Stimulated activated CD4-positive, alpha-beta T cell treated with anti-CD3 and anti-CD28 coated beads, Interleukin-12 subunit alpha, Interleukin-12 subunit beta, amount 100 ng/mL, for 24 hours (primary cell): ENCODE measurements around the gene CPTP.
A peak's percentile ranks its signal among the peaks of the same experiment; 100 is the strongest.
"Not testable (repeated sequence)": the region's sequence is repeated elsewhere in the genome, so short reads cannot be mapped to it uniquely, and the experiment has no call there.

ENCODE experiments used
- DNase-seq, 2 experiments: peaks; one replicate each; pipeline ENCODE4 v3.0.0-alpha.2; 2020; ENCODE audit warnings: low read depth in 2 of 2

CPTP gene

GRCh38 chr1:1361982-1362423 is 37.4 kb downstream of the CPTP start:
- DNase-seq = no peak

DNA sequence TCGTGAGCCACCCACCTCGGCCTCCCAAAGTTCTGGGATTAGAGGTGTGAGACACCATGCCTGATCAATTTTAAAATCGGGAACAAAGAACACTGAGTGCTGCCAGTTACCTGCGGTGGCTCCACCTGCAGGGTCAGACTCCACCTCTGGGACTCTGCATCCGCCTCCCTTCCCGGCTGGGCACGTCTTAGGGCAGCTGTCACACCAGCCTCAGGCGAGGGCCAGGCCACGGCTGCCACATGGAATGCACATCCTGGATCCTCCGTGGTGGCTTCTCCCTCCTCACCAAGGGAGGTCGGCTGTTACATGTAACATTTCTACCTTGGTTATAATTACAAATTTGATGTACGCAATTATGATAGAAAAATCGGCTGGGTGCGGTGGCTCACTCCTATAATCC is 39.7 kb downstream of the CPTP start:
- no peak for DNase-seq

DNA sequence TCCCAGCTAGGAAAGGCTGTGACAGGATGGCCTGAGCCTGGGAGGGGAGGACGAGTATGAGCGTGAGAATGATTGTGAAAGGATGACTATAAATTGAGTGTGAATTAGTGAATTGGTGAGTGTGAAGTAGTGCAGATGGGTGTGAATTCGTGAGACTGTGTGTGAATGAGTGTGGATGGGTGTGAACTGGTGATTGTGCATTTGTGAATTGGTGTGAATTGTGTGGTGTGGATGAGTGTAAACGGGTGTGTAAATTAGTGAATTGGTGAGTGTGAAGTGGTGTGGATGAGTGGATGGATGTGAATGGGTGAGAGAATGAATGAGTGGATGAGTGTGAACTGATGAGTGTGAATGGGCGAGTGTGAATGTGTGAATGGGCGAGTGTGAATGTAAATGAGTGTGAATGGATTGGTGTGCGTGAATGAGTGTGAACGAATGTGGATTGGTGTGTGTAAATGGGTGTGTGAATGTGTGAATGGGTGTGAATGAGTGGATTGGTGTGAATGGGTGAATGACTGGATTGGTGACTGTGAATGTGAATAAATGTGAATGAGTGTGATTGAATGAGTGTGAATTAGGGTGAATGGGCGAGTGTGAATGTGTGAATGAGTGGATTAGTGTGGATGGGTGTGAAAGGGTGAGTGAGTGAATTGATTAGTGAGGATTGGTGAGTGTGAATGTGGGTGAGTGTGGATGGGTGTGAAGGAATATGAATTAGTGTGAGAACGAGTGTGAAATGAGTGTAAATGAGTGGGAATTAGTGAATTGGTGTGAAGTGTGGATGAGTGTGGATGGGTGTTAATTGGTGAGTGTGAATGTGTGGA is 41.5 kb downstream of the CPTP start:
- DNase-seq = no peak

DNA sequence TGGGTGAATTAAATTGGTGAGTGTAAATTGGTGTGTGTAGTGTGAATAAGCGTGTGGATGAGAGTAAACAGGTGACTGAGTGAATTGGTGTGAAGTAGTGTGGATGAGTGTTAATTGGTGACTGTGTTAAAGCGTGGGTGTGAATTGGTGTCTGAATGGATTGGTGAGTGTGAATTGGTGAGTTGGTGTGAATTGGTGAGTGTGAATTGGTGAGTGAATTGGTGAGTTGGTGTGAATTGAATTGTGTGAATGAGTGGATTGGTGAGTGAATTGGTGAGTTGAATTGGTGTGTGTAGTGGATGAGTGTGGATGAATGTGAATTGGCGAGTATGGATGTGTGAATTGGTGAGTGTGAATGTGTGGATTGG is 42.1 kb downstream of the CPTP start:
- DNase-seq = no peak

DNA sequence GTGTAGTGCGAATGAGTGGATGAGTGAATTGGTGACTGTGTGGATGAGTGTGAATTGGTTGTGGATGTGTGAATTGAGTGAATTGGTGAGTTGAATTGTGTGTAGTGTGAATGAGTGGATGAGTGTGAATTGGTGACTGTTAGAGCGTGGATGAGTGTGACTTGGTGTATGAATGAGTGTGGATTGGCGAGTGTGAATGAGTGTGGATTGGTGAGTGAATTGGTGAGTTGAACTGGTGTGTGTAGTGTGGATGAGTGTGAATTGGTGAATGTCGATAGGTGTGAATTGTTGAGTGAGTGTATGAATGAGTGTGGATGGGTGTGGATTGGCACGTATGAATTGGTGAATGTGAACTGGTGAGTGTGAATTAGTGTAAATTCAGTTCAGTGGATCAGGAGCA is 42.7 kb downstream of the CPTP start:
- no peak for DNase-seq

GRCh38 chr1:1370094-1370493 is 45.5 kb downstream of the CPTP start:
- not testable (repeated sequence) for DNase-seq

- DNase-seq = no peak
These were observed 46.2 kb downstream of the CPTP start for GRCh38 chr1:1370771-1371300.

- DNase-seq = no peak
These were observed 46.8 kb downstream of the CPTP start for GRCh38 chr1:1371364-1371745.

DNA sequence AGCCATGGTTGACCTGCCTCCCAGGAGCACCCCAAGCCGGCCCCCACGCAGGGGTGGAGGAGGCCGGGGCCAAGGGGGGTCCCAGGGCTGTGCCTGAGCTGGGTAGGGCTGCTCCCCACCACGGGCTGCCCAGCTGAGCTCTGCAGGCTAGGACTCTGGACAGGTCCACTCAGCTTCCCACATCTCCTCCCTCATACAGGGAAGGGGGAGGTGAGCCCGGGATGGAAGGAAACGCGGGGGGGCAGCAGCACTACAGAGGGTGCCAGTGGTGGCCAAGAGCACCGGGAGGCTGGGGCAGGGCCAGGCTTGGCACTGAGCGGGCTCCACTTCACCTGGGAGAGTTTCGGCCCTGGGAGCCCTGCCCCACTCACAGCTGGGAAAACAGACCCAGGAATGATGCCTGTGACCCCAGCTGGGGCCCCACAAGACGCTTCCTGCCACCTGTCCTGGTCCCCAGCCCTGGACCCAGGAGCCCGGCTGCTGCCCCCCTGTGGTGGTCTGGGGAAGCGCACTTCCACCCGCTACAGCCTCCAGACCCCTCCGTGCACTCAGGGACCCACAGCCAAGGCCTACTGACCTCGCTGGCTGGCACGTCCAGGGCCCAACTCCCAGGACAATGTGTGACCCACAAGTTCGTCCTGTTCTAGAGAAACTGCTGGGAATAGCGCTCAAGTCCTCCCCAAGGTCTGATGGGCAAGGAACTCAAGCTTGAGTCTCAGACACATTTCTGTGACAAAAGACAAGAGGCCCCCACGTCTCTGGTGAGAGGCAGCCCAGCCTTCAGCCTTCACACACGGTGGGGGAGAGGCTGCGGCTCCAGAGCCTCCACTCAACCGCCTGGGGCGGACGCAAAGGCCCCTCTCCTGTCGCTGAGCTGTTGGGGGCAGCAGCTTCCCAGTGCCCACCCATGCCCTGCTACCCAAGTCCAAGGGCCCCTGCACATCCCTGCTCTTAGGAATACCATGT is 47.4 kb downstream of the CPTP start:
- DNase-seq = peak; percentile 66 to 77

DNA sequence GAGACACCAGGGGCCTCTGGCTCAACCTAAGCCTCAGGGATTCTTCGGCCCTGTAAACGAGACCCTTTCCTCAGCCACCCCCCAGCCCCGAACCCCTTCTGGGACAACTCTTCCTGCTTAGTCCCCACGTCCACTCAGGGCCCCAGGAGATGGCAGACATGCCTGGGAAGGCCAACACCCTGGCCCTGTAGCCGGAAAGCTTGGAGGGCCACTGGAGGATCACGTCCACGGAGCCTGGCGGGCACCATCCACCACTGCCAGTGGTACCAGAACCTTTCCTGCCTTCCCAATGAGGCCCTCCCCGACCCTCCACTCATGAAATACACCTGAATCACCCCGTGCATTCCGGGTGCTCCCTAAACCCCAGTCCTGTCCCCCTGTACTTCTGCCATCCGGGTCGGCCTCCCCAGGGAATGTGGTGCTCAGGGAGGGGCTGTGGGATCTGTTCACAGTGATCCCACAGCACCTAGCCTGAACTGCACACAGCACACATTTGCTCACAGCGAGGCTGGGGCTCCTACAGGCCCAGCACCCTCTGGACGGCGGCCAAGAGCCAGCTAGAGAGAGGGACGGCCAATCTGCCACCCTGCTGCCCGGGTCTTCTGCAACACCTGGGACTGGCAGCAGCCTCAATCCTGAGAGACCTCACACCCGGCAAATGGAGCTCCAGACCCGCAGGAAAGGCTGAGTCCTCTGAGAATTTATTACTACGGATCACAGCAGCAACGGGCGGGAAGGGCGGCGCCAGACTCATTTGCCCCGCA is 48.6 kb downstream of the CPTP start:
- no peak for DNase-seq

DNA sequence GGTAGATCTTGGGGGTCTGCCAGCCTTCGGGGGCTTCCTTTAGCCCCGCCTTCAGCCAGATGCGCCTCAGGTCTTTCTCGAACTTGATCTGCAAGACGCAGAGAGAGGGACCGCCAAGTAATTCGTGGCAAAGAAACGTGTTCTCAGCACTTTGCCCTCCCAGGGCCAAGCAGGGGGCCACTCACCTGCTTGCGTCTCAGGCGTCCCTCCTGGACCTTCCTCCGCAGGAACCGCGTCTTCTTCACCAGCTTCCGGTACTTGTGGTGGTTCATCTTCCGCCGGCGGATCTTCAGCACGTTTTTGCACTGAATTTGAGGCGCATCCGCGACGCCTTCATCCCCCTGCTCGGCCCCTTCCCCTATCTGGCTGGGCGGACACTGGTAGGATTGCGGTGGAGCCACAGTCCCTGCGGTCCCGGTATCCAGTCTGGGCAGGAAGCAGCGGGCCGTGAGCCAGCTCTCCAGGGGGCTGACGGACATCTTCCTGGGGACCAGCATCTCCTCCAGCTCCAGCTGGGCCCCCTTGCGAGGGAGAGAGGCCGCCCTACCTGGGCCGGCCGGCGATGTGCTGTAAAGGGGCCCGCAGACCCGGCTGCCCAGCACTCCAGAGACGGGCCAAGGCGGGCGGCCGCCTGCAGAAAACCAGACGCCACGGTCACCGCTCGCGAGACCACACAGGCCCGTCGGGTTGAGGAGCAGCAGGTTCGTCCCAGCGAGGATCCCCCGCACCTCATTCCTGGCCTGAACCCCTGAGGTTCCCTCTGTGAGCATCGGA is 49.4 kb downstream of the CPTP start:
- DNase-seq = no peak

DNA sequence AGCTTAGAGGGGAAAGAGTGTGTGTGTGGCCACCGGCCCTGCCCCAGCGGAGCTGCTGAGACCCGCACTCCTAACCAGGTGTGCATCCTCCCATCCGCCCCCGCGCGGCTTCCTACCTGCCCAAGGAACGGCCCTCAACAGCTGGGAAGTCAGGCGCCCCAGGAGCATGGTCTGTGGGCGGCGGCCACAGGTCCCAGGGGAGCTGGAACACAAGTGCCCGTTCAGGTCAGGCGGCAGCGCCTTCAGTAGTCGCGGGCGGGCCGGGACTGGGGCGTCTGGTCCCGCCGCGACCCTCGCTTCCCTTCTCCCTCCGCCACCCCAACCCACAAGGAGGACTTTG is 50.0 kb downstream of the CPTP start:
- DNase-seq = no peak

DNA sequence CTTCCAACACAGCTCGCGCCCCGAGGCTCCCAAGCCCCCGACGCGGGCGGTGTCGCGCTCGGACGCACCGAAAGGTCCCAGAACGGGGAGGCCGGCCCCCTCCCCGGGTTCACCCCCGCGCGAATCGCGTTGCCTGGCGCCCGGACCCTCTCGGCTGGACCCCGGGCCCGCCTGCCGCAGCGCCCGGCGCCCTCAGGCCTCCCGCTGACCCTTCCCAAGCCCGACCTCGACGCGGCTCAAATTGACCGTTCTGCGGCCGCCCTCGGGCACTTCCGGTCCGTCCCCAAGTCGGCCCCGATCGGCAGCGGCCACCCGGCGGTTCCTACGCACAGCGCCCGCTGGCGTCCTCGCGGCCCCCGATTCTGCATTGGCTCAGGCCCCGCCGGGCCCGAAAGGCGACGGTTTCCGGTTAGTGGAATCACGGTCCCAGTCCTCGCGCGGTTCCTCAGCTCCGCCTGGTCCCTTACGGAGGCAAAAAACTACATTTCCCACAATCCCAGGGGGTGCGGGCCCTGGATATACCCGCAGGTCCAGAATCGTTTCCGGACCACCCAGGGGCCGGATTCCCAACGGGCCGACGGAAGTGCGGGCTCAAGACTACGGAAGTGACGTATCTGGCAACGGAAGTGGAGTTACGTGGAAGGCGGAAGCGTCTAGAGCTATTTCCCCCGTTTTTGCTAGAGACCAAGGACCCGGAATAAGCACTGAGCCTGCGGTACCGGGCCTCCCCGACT is 50.5 kb downstream of the CPTP start, which contains the start of gene AURKAIP1:
TSS of gene AURKAIP1 (minus strand) at position 279 of the 734 bp plus-strand sequence. CDS start 451 bp downstream, outside the sequence.
- peak; percentile 93 for DNase-seq

DNA sequence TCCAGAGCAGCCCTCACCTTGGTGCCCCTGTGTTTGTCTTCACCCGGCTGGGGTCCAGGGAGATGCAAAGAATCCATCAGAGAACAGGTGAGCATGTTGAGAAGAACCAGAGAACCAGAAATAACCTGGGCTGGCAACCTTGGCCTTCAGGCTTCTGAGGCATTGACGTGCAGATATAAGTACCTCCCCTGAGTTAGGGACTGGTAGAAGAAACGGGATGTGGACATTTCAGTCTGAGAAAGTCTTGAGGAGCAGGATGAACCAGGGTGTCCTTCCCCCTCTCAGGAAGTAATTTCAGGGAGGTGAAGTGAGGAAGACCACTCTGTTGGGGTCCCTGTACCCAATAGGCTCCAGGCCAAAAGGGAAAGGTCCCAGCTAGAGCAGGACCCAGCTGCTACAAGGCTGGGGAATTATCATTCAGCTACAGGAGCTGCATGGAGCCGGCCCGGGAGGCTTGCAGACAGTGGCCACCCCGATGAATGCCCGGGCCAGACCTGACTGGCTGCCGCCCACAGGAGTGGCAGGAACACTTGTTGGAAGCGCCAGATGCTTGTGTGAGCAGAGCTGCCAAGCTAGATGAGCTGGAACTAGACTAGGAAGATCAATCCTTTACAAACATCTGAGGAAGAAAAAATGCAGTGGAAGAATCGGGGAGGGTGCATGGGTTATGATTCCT is 52.1 kb downstream of the CPTP start:
- no peak for DNase-seq

- DNase-seq = no peak
These were observed 53.1 kb downstream of the CPTP start for GRCh38 chr1:1377540-1378205.
